GM20000 (cell line): Measurements from ENCODE around the gene TCERG1L.

ENCODE experiments used
- DNase-seq: peaks from one replicate; pipeline ENCODE4 v3.0.0; 2012; ENCODE audit warnings: low spot score
- TF ChIP-seq, protein P1 (sequence below): IDR thresholded peaks from 2 replicates; pipeline ENCODE4 v1.5.1; 2012; ENCODE audit warnings: mild to moderate bottlenecking, control low read depth; ENCODE audit errors: extremely low read depth, missing control alignments

The TCERG1L gene

GRCh38 chr10:131274883-131275282 lies 36.6 kb downstream of the TCERG1L start:
- TF ChIP-seq, protein P1, sequence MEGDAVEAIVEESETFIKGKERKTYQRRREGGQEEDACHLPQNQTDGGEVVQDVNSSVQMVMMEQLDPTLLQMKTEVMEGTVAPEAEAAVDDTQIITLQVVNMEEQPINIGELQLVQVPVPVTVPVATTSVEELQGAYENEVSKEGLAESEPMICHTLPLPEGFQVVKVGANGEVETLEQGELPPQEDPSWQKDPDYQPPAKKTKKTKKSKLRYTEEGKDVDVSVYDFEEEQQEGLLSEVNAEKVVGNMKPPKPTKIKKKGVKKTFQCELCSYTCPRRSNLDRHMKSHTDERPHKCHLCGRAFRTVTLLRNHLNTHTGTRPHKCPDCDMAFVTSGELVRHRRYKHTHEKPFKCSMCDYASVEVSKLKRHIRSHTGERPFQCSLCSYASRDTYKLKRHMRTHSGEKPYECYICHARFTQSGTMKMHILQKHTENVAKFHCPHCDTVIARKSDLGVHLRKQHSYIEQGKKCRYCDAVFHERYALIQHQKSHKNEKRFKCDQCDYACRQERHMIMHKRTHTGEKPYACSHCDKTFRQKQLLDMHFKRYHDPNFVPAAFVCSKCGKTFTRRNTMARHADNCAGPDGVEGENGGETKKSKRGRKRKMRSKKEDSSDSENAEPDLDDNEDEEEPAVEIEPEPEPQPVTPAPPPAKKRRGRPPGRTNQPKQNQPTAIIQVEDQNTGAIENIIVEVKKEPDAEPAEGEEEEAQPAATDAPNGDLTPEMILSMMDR: no peak
- DNase-seq: no peak

DNA sequence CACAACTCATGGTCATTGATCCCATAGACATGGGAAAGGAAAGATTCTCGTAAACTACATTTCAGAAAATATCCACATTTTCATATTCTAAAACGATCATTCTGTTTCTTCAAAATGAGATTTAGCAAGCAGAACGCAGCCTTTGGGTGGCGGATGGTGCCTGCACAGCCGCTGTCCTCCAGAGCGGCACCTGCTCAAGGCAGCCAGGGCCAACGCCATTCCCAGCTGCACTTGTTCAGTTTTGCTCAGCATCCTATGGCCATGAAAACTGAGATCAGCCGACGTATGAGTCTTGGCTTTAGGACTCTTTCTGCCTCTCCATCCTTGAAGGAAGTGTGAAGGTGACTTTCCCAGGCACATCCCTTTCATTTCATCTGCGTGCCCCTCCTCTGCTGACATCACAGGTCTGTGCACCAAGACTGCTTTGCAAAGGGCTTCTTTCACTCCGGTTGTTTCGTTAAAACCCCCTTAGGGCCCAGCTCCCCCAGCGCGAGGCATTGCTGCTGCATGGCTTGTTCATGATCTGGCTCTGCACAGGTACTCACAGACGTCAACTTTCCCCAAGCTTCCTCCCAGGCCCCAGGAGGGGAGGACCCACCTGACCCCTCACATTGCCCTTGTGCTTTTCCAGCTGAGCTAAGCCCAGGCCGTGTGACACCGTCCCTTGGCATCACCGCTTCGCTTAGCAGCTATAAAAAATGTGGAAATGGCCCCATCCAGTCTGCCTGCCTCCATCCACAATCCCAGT lies 37.2 kb downstream of the TCERG1L start:
- TF ChIP-seq, protein P1: no peak
- DNase-seq: no peak

DNA sequence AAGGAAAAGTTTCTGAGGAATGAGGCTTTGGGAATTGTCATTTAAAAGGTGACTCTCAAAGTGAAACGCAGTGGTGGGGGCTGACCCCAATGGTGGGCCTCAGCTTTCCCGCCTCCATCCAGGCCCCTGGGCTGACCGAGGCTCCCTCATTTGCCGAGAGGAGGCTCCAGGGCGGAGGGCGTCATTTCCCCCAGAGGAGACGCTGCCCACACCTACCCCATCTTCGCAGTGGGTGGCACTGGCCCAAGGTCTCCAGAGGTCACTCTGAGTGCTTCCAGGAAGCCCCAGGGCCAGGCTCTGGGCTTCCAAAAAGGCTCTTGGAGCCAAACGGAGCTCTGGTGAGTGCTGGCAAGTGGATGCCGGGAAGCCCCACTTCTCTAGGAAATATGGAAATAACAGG lies 38.0 kb downstream of the TCERG1L start:
- TF ChIP-seq, protein P1: no peak
- DNase-seq: no peak

DNA sequence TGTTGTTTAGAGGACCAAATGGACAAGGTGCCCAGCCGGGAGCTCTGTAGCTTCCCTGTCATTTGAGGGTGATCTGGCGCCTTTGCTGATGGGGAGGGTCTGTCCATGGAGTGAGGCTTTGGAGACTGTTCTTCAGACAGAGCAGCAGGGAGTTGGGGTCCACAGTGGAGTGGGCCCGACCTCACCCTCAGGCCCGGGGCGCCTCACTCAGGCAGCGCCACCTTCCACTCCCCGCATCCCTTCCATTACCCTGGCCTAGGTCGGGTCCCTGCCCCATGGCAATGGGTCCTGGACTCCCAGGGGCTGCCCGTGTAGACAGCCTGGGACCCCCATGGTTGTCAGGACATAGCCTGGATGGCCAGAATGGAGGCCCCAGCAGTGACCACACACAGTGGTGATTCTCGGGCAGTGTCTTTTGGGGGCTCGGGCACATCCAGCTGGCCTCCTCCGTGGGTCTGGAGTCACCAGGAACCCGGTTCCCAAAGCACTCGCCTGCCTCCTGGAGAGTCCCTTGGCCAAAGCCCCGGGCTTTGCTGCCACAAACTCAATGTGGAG lies 38.5 kb downstream of the TCERG1L start:
- TF ChIP-seq, protein P1: no peak

DNA sequence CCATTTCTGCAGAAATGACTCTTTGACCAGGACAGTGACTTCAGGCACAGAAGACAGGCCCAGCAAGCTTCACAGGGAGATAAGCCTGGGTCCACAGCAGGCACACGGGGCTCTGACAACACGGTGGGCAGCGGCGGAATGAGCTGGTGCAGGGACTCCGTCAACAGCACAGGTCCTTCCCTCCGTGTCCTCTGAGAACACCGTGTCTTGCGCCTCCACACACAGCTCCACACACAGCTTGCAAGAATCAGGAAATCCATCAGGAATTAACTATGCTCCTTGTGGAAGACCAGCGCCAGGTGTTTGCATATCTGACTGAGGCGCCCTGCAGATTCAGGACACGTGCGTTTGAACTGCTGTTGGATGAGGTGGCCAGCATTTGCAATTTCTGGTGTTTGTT lies 39.6 kb downstream of the TCERG1L start:
- no peak for DNase-seq
- TF ChIP-seq, protein P1: no peak

More for the DNA sequence above, 38.5 kb downstream of the TCERG1L start:
- no peak for DNase-seq

- TF ChIP-seq, protein P1: no peak
- DNase-seq: no peak
Observed at GRCh38 chr10:131271195-131271880, 40.2 kb downstream of the TCERG1L start.
